ENCODE results near the gene VEZT.
A peak's percentile ranks its signal among the peaks of the same experiment; 100 is the strongest.

VEZT gene

DNA sequence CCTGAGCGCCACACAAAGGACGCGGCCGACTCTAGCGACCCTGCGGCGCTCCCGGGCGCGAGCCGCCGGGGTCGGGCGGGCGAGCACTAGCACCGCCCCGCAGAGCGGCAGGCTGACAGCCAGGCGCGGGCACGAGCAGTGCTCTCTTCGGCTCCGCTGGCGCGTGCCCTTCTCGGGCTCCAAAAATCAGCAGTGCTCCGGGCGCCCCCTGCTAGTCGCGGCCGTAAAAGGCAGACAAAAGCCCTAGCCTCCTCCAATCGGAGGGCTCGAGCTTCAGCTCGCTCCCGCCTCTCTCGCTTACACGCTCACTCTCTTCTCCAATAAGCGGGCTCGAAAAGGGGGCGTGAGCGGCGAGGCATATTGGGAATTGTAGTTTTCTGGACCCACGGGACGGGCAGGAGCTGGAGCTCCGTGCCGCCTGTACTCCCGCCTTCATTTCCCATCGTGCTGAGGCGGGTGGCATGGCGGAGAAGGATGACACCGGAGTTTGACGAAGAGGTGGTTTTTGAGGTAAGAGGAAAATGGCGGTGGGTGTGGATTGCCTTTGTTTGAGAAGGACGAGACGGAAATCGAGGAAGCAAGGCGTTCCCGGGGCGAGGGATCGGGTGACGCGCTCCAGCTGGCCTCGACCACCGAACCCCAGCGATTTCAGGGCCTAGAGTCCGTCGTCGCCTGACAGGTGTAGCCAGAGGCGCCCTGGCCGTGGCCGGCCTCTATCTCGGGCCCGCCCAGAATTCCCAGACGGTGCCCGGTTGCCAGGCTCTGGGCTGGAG lies at the start of gene VEZT, which contains the start of gene FGD6:
Gene VEZT (plus strand): TSS at position 431 of the 773 bp plus-strand sequence. CDS start 44 bp downstream, at position 475.
Gene FGD6 (minus strand): TSS at position 91 of the 773 bp plus-strand sequence. CDS start 227 bp downstream, outside the sequence.
- DNase-seq (ENCODE audit: extremely low spot score) = peak; percentile 91
- POLR2A ChIA-PET = interaction anchor here (0.6 to 1.4 kb wide), 14 partner anchors 11 to 321 kb away, joined by 3 to 9 read pairs (median 3); partner anchors contain the start of genes METAP2 and NR2C1
- TF ChIP-seq FOXM1 (IDR thresholded peaks at IDR 0.05; ENCODE audit: borderline replicate concordance) = no peak
- TF ChIP-seq PKNOX1 (IDR thresholded peaks at IDR 0.05) = peak; percentile 96
- TF ChIP-seq L3MBTL2 (conservative IDR thresholded peaks at IDR 0.05) = peak; percentile 99
- no peak for TF ChIP-seq SUZ12 (IDR thresholded peaks at IDR 0.05)
- CTCF ChIA-PET = interaction anchor here (0.7 to 1.5 kb wide), 3 partner anchors 12 to 100 kb away, joined by 3 to 4 read pairs (median 4); no protein-coding TSS in a partner anchor

- CTCF ChIA-PET = interaction anchor here (0.6 kb wide), 1 partner anchor 97 kb away, joined by 3 read pairs; no protein-coding TSS in a partner anchor
- TF ChIP-seq BHLHE40 (IDR thresholded peaks at IDR 0.05; ENCODE audit: borderline replicate concordance) (no peak), ARNT (IDR thresholded peaks at IDR 0.05) (no peak), FOXA1 (IDR thresholded peaks at IDR 0.05) (no peak), LEF1 (IDR thresholded peaks at IDR 0.05; ENCODE audit: borderline replicate concordance) (no peak), NFRKB (IDR thresholded peaks at IDR 0.05) (no peak), SP1 (IDR thresholded peaks at IDR 0.05) (no peak), FOXM1 (IDR thresholded peaks at IDR 0.05; ENCODE audit: borderline replicate concordance) (no peak), FOXK2 (IDR thresholded peaks at IDR 0.05) (no peak), CTBP1 (IDR thresholded peaks at IDR 0.05; ENCODE audit: borderline replicate concordance) (no peak)
- POLR2A ChIA-PET = no interaction called here
- DNase-seq (ENCODE audit: extremely low spot score) = no peak
Observed at GRCh38 chr12:95168746-95169145, 48.9 kb upstream of the VEZT start.

GRCh38 chr12:95169368-95169767 lies 48.2 kb upstream of the VEZT start:
- POLR2A ChIA-PET = no interaction called here
- CTCF ChIA-PET = no interaction called here
- DNase-seq (ENCODE audit: extremely low spot score) = no peak

GRCh38 chr12:95173392-95174251 lies 44.0 kb upstream of the VEZT start:
- DNase-seq (ENCODE audit: extremely low spot score) = no peak
- POLR2A ChIA-PET = no interaction called here
- CTCF ChIA-PET = no interaction called here
- TF ChIP-seq FOXK2 (IDR thresholded peaks at IDR 0.05) (no peak), LEF1 (IDR thresholded peaks at IDR 0.05; ENCODE audit: borderline replicate concordance) (no peak), SUZ12 (IDR thresholded peaks at IDR 0.05) (no peak), BHLHE40 (IDR thresholded peaks at IDR 0.05; ENCODE audit: borderline replicate concordance) (no peak), TARDBP (IDR thresholded peaks at IDR 0.05) (no peak), ARNT (IDR thresholded peaks at IDR 0.05) (no peak), HDGF (IDR thresholded peaks at IDR 0.05; ENCODE audit: borderline replicate concordance) (no peak)

More at GRCh38 chr12:95169368-95169767, 48.2 kb upstream of the VEZT start:
- no peak for TF ChIP-seq ARNT (IDR thresholded peaks at IDR 0.05)
- no peak for TF ChIP-seq ZNF384 (IDR thresholded peaks at IDR 0.05)
- TF ChIP-seq L3MBTL2 (conservative IDR thresholded peaks at IDR 0.05) = no peak
- no peak for TF ChIP-seq FOXA1 (IDR thresholded peaks at IDR 0.05)
- no peak for TF ChIP-seq PKNOX1 (IDR thresholded peaks at IDR 0.05)
- no peak for TF ChIP-seq ELF4 (IDR thresholded peaks at IDR 0.05)
- TF ChIP-seq BHLHE40 (IDR thresholded peaks at IDR 0.05; ENCODE audit: borderline replicate concordance) = no peak
- no peak for TF ChIP-seq NFRKB (IDR thresholded peaks at IDR 0.05)
- no peak for TF ChIP-seq FOXK2 (IDR thresholded peaks at IDR 0.05)
- TF ChIP-seq LEF1 (IDR thresholded peaks at IDR 0.05; ENCODE audit: borderline replicate concordance) = no peak

GRCh38 chr12:95177201-95177768 lies 40.3 kb upstream of the VEZT start:
- TF ChIP-seq FOXK2 (IDR thresholded peaks at IDR 0.05) = no peak
- TF ChIP-seq ELF4 (IDR thresholded peaks at IDR 0.05) = no peak
- no peak for TF ChIP-seq FOXA1 (IDR thresholded peaks at IDR 0.05)
- no peak for TF ChIP-seq NFRKB (IDR thresholded peaks at IDR 0.05)
- no peak for TF ChIP-seq BHLHE40 (IDR thresholded peaks at IDR 0.05; ENCODE audit: borderline replicate concordance)
- TF ChIP-seq TARDBP (IDR thresholded peaks at IDR 0.05) = no peak
- TF ChIP-seq ZNF384 (IDR thresholded peaks at IDR 0.05) = no peak
- TF ChIP-seq CTBP1 (IDR thresholded peaks at IDR 0.05; ENCODE audit: borderline replicate concordance) = no peak
- TF ChIP-seq L3MBTL2 (conservative IDR thresholded peaks at IDR 0.05) = no peak
- TF ChIP-seq HDGF (IDR thresholded peaks at IDR 0.05; ENCODE audit: borderline replicate concordance) = no peak
- TF ChIP-seq SP1 (IDR thresholded peaks at IDR 0.05) = no peak
- TF ChIP-seq ARNT (IDR thresholded peaks at IDR 0.05) = no peak
- no peak for TF ChIP-seq SUZ12 (IDR thresholded peaks at IDR 0.05)
- TF ChIP-seq PKNOX1 (IDR thresholded peaks at IDR 0.05) = no peak
- no peak for TF ChIP-seq LEF1 (IDR thresholded peaks at IDR 0.05; ENCODE audit: borderline replicate concordance)
- ChIA-PET POLR2A (no interaction called here), CTCF (no interaction called here)
- DNase-seq (ENCODE audit: extremely low spot score) = no peak
